Memory B cell (primary cell): ENCODE results near the gene HIBADH.
A peak's percentile ranks its signal among the peaks of the same experiment; 100 is the strongest.

Experiments
- ATAC-seq: fragments of 150-1000 bp; cut with Tn5 transposase; 2 replicates; pipeline ENCODE4 v1.10.0; 2021; ENCODE audit warnings: low read depth, mild to moderate bottlenecking, moderate library complexity
- DNase-seq, 2 donors: peaks; one replicate each; pipeline ENCODE4 v3.0.0; 2022; ENCODE audit warnings: low spot score in 2 of 2
- H3K27ac Mint-ChIP-seq: one replicate; pipeline ENCODE4 v1.8.0; 2022; ENCODE audit warnings: mild to moderate bottlenecking, moderate library complexity, mixed read lengths
- H3K27me3 Mint-ChIP-seq: one replicate; pipeline ENCODE4 v1.8.0; 2022; ENCODE audit warnings: mixed read lengths
- H3K36me3 Mint-ChIP-seq: one replicate; pipeline ENCODE4 v1.8.0; 2022; ENCODE audit warnings: mild to moderate bottlenecking, mixed read lengths
- H3K4me1 Mint-ChIP-seq: one replicate; pipeline ENCODE4 v1.8.0; 2022; ENCODE audit warnings: mixed read lengths
- H3K4me3 Mint-ChIP-seq: one replicate; pipeline ENCODE4 v1.8.0; 2022; ENCODE audit warnings: mild to moderate bottlenecking, moderate library complexity, mixed read lengths
- H3K9me3 Mint-ChIP-seq: one replicate; pipeline ENCODE4 v1.8.0; 2022; ENCODE audit warnings: mixed read lengths

Gene HIBADH

DNA sequence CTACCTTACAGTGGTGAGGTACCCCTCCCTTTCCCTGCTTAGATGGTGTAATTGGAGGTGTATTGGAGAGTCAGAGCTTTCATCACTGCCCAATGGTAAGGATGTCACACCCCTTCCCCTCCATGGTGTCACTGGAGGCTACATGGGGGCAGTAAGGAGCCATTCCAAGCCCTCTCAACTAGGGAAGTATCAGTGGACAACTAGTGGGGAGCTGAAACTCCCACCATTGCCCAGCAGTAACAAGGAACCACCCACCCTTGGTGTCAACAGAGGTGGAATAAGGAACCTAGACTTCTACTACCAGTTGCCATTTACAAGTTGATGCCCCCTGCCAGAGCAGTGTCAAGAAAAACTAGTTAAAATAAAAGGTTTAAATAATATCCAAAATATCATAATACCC, 2.8 kb upstream of the HIBADH start:
- peaks cover 4% of the 10 kb centered on the region for H3K27me3 Mint-ChIP-seq
- no peak overlapping the region for H3K27ac Mint-ChIP-seq
- ATAC-seq, result no peak
- no peak overlapping the region for H3K4me3 Mint-ChIP-seq
- no peak for DNase-seq
- H3K9me3 Mint-ChIP-seq, result no peaks in the 10 kb centered on the region
- H3K36me3 Mint-ChIP-seq, result no peaks in the 10 kb centered on the region
- peaks cover 2% of the 10 kb centered on the region for H3K4me1 Mint-ChIP-seq

DNA sequence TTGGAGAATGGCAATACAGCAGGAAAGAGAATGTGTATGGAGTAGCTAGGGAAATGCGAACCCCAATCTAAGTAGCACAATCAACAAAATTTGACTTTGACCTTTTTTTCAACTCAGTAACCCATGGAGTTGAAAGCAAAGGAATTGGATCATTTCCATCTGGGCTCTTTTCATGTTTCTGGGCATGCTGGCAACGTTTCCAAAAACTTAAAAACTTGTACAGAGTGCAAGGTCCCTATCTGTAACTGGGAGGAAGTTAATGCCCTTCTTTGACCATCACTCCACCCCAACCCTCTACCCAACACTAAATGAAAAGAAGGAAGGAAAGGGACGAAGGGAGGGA, 1.3 kb upstream of the HIBADH start:
- no peaks in the 10 kb centered on the region for H3K9me3 Mint-ChIP-seq
- ATAC-seq (no peak), DNase-seq (no peak)
- H3K4me3 Mint-ChIP-seq, result peak overlapping the region; percentile 86
- no peaks in the 10 kb centered on the region for H3K27me3 Mint-ChIP-seq
- H3K27ac Mint-ChIP-seq, result peak overlapping the region; percentile 84
- no peaks in the 10 kb centered on the region for H3K36me3 Mint-ChIP-seq
- H3K4me1 Mint-ChIP-seq, result peaks cover 2% of the 10 kb centered on the region

DNA sequence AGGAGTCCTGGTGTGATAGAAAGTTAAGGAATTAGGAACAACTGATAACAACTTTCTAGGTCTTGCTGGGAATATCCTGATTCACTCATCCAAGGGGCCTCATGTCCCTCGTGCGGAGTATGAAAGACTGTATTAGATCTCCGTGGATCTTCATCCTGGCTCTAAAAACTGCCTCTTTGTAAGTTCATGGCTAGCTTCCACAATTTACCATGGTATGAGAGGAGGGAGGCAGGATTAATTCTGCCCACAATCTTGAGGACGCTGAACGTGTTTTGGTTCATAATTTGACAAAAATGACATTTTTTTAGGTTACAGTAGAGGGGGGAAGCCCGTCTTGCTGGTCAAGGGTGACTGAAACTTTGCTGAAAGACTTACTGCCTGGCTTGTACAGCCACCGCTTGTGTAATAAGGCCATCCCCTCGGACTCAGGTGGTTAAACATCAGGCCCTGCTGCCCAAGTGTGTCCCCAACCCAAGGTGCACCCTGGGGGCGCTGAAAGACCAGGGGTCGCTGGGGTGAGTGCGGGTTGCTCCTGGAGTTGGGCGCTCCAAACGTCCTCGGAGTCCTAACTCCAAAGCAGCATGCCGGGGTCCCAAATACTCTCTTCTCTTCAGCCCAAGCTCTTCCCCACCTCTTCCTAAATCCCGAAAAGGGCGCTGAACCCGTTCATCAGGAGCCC, 733 bp downstream of the HIBADH start:
- H3K9me3 Mint-ChIP-seq, result no peaks in the 10 kb centered on the region
- H3K4me1 Mint-ChIP-seq, result peaks cover 6% of the 10 kb centered on the region
- H3K4me3 Mint-ChIP-seq, result peak overlapping the region; percentile 86
- peak overlapping the region; percentile 84 for H3K27ac Mint-ChIP-seq
- H3K27me3 Mint-ChIP-seq, result no peaks in the 10 kb centered on the region
- no peak for ATAC-seq
- H3K36me3 Mint-ChIP-seq, result no peaks in the 10 kb centered on the region
- peak in 1 of 2 donors; percentile 11 for DNase-seq

DNA sequence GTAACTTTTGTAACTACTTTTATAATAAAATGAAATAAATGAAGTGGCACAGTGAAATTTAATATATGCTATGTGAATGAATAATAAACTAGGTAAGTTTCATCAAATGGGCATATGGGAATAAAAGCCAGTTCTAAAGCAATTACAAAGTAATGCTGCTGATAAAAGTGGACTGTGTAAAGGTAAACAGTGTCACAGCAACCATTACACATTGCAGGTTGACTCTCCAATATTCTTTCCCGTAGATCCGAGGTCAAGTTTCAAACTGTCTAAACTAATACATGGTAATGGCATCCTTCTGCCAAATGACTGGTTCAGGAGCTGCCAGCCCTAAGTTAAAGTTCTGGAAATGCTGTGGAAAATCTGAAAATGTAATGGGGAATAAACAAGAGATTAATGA, 6.0 kb downstream of the HIBADH start:
- ATAC-seq, result no peak
- Mint-ChIP-seq H3K27me3 (no peaks in the 10 kb centered on the region), H3K9me3 (no peaks in the 10 kb centered on the region), H3K4me1 (peaks cover 8% of the 10 kb centered on the region), H3K36me3 (peaks cover 9% of the 10 kb centered on the region), H3K4me3 (no peak overlapping the region), H3K27ac (no peak overlapping the region)
- no peak for DNase-seq

DNA sequence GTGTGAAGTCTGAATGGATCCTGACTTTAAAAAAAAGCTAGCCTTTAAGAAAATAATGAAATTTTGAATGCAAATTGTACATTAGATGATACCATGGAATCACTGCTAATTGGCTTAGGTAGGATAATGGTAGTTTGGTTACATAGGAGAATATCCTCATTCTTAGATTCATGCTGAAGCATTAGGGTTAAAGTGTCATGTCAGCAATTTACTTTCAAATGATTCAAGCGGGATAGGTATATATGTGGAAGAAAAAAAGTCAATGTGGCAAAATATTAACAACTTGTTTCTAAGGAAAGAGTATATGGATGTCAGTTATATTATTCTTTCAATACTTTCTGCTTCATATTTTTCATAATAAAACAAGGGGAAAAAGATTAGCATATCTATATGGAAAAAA, 7.5 kb downstream of the HIBADH start:
- H3K9me3 Mint-ChIP-seq, result no peaks in the 10 kb centered on the region
- H3K36me3 Mint-ChIP-seq, result peaks cover 13% of the 10 kb centered on the region
- DNase-seq (no peak), ATAC-seq (no peak)
- peaks cover 11% of the 10 kb centered on the region for H3K4me1 Mint-ChIP-seq
- H3K4me3 Mint-ChIP-seq, result no peak overlapping the region
- peak overlapping the region; percentile 4 for H3K27ac Mint-ChIP-seq
- no peaks in the 10 kb centered on the region for H3K27me3 Mint-ChIP-seq

DNA sequence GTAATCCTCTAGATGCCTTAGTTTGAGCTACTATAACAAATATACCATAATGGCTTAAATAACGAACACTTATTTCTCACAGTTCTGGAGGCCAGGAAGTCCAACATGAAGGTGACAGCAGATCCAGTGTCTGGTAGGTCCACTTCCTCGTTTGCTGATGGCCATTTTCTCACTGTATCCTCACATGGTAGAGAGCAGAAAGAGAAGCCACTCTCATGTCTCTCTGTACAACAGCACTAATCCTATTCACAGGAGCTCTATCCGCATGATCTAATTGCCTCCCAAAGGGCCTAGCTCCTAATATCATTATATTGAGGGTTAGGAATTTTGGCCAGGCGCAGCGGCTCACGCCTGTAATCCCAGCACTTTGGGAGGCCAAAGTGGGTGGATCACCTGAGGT, 10.2 kb downstream of the HIBADH start:
- peaks cover 11% of the 10 kb centered on the region for H3K4me1 Mint-ChIP-seq
- H3K36me3 Mint-ChIP-seq, result peaks cover 20% of the 10 kb centered on the region

DNA sequence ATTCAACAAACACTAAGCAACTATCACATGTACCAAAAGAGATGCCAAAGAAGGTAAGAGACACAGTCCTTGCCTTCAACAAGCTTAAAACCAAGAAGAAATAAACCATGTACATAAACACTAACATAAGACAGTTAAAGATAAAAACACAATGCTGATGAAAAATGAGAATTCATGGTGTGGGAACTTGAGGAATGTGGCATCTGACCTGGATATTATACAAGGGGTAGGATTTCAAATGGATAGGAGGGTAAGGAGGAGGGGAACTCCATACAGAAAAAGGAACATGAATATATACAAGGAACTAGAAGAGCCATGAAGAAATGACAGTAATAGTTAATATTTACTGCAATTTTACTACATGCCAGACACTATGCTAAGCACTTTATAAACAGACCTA, 11.0 kb downstream of the HIBADH start:
- Mint-ChIP-seq H3K27me3 (no peaks in the 10 kb centered on the region), H3K4me3 (no peak overlapping the region), H3K9me3 (no peaks in the 10 kb centered on the region), H3K4me1 (peaks cover 7% of the 10 kb centered on the region), H3K27ac (no peak overlapping the region), H3K36me3 (peaks cover 21% of the 10 kb centered on the region)
- DNase-seq (no peak), ATAC-seq (no peak)

More for the DNA sequence above, 10.2 kb downstream of the HIBADH start:
- no peak for DNase-seq
- Mint-ChIP-seq H3K9me3 (no peaks in the 10 kb centered on the region), H3K27ac (no peak overlapping the region), H3K4me3 (no peak overlapping the region), H3K27me3 (no peaks in the 10 kb centered on the region)
- no peak for ATAC-seq

DNA sequence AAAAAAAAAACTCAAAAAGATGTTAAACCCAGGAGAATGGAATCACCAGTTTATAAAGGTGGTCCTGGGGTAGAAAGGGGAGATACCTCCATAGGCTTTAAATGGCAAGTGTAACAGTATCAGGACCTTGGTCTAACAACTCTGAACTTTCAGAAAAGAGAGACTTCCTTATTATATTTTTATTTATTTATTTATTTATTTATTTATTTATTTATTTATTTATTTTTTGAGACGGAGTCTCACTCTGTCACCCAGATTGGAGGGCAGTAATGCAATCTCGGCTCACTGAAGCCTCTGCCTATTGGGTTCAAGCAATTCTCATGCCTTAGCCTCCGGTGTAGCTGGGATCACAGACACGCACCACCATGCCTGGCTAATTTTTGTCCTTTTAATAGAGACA, 12.4 kb downstream of the HIBADH start:
- H3K4me1 Mint-ChIP-seq, result peaks cover 7% of the 10 kb centered on the region
- no peak overlapping the region for H3K4me3 Mint-ChIP-seq
- no peak for DNase-seq

DNA sequence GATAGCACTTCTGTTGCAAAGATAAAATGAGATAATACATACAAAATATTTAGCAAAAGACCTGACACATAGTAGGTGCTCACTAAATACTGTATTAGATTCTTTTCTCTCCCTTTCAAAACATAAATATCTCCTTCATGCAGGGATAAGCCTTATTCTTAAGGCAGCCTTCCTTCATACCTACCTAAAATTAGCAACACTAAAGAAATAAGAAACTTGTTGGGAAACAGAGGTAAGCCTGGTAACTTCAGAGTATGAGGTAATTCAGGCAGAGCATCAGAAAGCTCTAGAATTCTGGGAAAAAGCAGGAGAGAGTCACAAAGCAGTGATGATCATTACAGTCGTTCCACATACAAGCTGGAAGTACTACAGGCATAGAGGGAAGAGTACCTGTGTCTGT, 15.2 kb downstream of the HIBADH start:
- Mint-ChIP-seq H3K27me3 (no peaks in the 10 kb centered on the region), H3K36me3 (peaks cover 23% of the 10 kb centered on the region), H3K27ac (no peak overlapping the region), H3K4me3 (no peak overlapping the region), H3K4me1 (peaks cover 5% of the 10 kb centered on the region), H3K9me3 (no peaks in the 10 kb centered on the region)
- no peak for ATAC-seq
- no peak for DNase-seq

More for the DNA sequence above, 12.4 kb downstream of the HIBADH start:
- Mint-ChIP-seq H3K27me3 (no peaks in the 10 kb centered on the region), H3K9me3 (no peaks in the 10 kb centered on the region), H3K27ac (no peak overlapping the region), H3K36me3 (peaks cover 25% of the 10 kb centered on the region)
- no peak for ATAC-seq

DNA sequence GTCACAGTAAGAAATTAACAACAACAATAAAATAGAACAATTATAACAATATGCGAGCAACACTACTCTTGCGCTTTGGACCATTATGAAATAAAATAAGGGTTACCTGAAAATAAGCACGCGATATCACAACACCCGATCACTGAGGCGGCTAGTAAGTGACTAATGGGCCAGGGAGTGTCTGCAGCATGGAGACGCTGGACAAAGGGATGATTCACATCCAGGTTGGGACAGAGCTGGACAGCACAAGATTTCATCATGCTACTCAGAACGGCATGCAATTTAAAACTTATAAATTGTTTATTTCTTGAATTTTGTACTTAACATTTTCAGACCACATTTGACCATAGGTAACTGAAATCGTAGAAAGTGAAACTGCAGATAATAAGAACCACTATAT, 15.6 kb downstream of the HIBADH start:
- no peak for DNase-seq
- no peak for ATAC-seq
- H3K4me3 Mint-ChIP-seq, result no peak overlapping the region
- H3K36me3 Mint-ChIP-seq, result peaks cover 20% of the 10 kb centered on the region
- no peak overlapping the region for H3K27ac Mint-ChIP-seq
- H3K9me3 Mint-ChIP-seq, result no peaks in the 10 kb centered on the region
- no peaks in the 10 kb centered on the region for H3K27me3 Mint-ChIP-seq
- H3K4me1 Mint-ChIP-seq, result peaks cover 5% of the 10 kb centered on the region

DNA sequence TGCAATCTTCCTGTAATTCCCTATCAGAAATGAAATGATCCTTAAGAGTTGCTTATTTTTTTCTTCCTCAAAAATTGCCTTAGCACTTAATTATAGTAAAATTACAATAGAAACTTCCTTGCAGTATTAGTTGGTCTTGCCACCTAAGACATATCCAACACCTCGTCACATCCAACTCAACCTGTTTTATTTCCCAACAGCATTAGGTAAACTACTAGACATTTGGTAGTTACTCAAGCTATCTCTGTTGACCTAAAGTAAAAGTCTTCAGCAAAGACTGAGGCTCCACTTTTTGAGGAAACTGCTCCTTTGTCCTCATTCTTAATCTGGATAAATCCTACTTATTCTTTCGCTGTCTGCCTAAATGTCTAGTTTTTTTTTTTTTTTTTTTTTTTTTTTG, 20.4 kb downstream of the HIBADH start:
- peaks cover 16% of the 10 kb centered on the region for H3K36me3 Mint-ChIP-seq
- H3K27me3 Mint-ChIP-seq, result no peaks in the 10 kb centered on the region
- no peak for DNase-seq
- ATAC-seq, result no peak
- H3K4me3 Mint-ChIP-seq, result no peak overlapping the region
- H3K9me3 Mint-ChIP-seq, result peaks cover 1% of the 10 kb centered on the region
- H3K27ac Mint-ChIP-seq, result no peak overlapping the region
- peaks cover 15% of the 10 kb centered on the region for H3K4me1 Mint-ChIP-seq

DNA sequence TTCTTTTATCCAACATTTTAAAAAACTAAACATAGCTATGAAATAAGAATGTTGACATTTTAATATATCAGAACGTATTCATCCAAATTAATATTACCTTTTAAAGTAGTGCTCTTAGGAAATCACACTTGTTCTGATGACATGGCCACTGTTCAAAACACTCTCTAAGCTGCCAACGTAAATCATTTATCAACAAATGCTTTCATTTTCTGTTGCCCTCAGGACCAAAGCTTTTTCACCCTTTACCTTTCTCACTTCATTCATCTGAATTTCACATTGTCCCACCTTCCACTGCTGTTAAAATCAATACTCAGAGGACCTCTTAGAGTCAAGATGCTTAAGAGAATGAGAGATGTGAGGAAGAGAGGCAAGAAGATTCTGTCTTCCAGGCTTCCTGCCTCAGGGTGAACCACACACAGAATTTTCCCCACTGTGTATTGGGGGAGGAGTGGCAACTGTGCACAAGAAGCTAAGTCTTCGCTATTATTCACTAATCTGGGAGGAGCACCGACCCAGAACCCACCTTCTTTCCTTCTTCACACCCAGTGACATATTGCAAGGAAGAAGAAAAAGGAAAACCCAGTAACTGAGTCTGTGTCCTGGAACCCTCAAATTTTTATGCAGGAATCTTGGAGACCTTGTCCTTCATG, 21.0 kb downstream of the HIBADH start:
- DNase-seq, result no peak
- no peak for ATAC-seq
- no peak overlapping the region for H3K4me3 Mint-ChIP-seq
- peaks cover 15% of the 10 kb centered on the region for H3K4me1 Mint-ChIP-seq
- peaks cover 16% of the 10 kb centered on the region for H3K36me3 Mint-ChIP-seq
- peaks cover 1% of the 10 kb centered on the region for H3K9me3 Mint-ChIP-seq
- no peak overlapping the region for H3K27ac Mint-ChIP-seq
- no peaks in the 10 kb centered on the region for H3K27me3 Mint-ChIP-seq

DNA sequence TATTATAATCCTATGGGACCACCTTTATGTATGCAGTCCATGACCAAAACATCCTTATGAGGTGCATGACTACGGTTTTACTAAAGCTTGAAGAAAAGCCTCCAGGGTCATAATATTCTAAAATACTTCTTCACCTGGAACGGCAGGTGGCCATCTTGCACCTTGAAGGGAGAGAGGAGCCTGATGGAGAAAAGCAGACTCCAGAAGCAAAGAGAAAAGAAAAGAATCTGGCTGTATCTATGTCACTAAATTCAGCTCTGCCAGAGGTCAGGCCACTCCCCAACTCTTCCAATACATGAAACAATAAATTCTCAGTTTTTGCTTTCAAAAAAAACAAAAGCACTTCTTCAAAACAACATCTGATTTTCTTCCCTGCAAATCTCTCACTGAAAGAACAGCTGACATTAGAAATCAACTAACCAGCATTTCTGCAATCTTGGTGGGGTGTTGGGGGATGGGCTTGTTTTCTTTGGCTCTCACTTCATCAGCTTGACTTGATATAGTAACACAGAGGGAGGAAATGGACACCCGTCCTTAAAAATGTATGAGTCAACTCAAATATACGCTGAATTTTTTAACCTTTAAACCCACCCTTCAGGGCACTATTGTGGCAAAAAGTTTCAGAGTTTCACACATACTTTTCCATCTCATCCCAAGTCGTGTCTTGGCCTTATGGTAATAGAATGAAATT, 21.7 kb downstream of the HIBADH start:
- Mint-ChIP-seq H3K4me1 (peaks cover 15% of the 10 kb centered on the region), H3K4me3 (no peak overlapping the region), H3K36me3 (peaks cover 15% of the 10 kb centered on the region), H3K27ac (no peak overlapping the region), H3K9me3 (peaks cover 1% of the 10 kb centered on the region), H3K27me3 (no peaks in the 10 kb centered on the region)
- ATAC-seq (no peak), DNase-seq (no peak)

DNA sequence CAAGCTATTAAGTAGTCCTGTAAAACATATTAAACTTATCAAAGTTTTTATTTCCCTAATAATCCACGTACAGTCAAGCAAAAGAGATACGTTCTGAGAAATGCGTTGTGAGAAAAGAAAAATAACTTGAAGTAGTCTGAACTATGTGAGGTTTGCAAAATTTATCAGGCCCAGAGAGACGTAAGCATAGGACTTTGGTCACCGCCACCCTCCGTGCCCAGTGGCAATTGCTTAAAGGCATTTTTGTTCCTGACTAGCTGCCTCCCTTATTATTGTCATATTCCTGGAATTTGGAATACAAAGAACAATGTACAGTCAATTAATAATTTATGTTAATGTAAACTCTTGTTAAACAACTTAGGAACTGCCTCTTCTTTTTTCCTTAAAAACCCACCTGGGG, 22.8 kb downstream of the HIBADH start:
- H3K36me3 Mint-ChIP-seq, result peaks cover 14% of the 10 kb centered on the region
- no peaks in the 10 kb centered on the region for H3K27me3 Mint-ChIP-seq
- DNase-seq (no peak), ATAC-seq (no peak)
- H3K4me3 Mint-ChIP-seq, result no peak overlapping the region
- no peak overlapping the region for H3K27ac Mint-ChIP-seq
- peaks cover 15% of the 10 kb centered on the region for H3K4me1 Mint-ChIP-seq
- H3K9me3 Mint-ChIP-seq, result peaks cover 1% of the 10 kb centered on the region
